ENCODE data around the gene THADA.

- TF ChIP-seq ELF4 (IDR thresholded peaks at IDR 0.05) (no peak), FOXM1 (IDR thresholded peaks at IDR 0.05; ENCODE audit: borderline replicate concordance) (no peak), ZNF384 (IDR thresholded peaks at IDR 0.05) (no peak), SUZ12 (IDR thresholded peaks at IDR 0.05) (no peak)
Observed at GRCh38 chr2:43400508-43400907, 195.3 kb downstream of the THADA start.
